DND-41 (cell line): ENCODE data around the gene FLT4.

Source experiments
- ATAC-seq: fragments of 200-7000 bp; cut with Tn5 transposase; 3 replicates; pipeline ENCODE4 v1.9.1; 2021; ENCODE audit warnings: low read depth; ENCODE audit not compliant: insufficient read depth
- DNase-seq: peaks from one replicate; pipeline ENCODE4 v3.0.0-alpha.2; 2020
- H2AFZ ChIP-seq: 2 replicates; pipeline ENCODE4 v1.6.0; 2012; ENCODE audit warnings: low read depth, low read length
- H3K27ac ChIP-seq: 2 replicates; pipeline ENCODE4 v1.5.1; 2012; ENCODE audit warnings: low read length, inconsistent platforms
- H3K27me3 ChIP-seq: fragments of 200-600 bp; sonication (generic); 2 replicates; pipeline ENCODE4 v1.6.0; 2012; ENCODE audit warnings: low read length, mild to moderate bottlenecking, inconsistent platforms; ENCODE audit not compliant: insufficient read depth, poor library complexity
- H3K36me3 ChIP-seq: 2 replicates; pipeline ENCODE4 v1.5.1; 2012; ENCODE audit warnings: low read length, inconsistent platforms; ENCODE audit not compliant: insufficient read depth
- H3K4me1 ChIP-seq: 2 replicates; pipeline ENCODE4 v1.5.1; 2012; ENCODE audit warnings: mild to moderate bottlenecking, low read length; ENCODE audit not compliant: insufficient read depth
- H3K4me2 ChIP-seq: 2 replicates; pipeline ENCODE4 v1.6.0; 2012; ENCODE audit warnings: mild to moderate bottlenecking, moderate library complexity, low read length, inconsistent platforms; ENCODE audit not compliant: insufficient read depth
- H3K4me3 ChIP-seq, 2 experiments: fragments of 200-600 bp in 1 of 2; shearing (Covaris generic) in 1 of 2; 2 replicates each; pipeline ENCODE4 v1.5.1; 2012 to 2016; ENCODE audit warnings: inconsistent platforms in 2 of 2, low read length in 2 of 2, mild to moderate bottlenecking in 2 of 2, low read depth in 1 of 2, moderate library complexity in 1 of 2
- H3K79me2 ChIP-seq: 2 replicates; pipeline ENCODE4 v1.6.0; 2012; ENCODE audit warnings: low read length, inconsistent platforms; ENCODE audit not compliant: insufficient read depth
- H3K9ac ChIP-seq: 2 replicates; pipeline ENCODE4 v1.6.0; 2012; ENCODE audit warnings: low read depth, mild to moderate bottlenecking, inconsistent platforms, low read length, moderate library complexity
- H3K9me3 ChIP-seq: 2 replicates; pipeline ENCODE4 v1.5.1; 2012; ENCODE audit warnings: low read length, moderate library complexity, mild to moderate bottlenecking, inconsistent platforms; ENCODE audit not compliant: insufficient read depth, severe bottlenecking
- H4K20me1 ChIP-seq: 2 replicates; pipeline ENCODE4 v1.6.0; 2012; ENCODE audit warnings: low read length; ENCODE audit not compliant: insufficient read depth
- CTCF ChIP-seq: IDR thresholded peaks from 2 replicates; pipeline ENCODE4 v1.5.1; 2012; ENCODE audit warnings: borderline replicate concordance, low read length, moderate library complexity, mild to moderate bottlenecking; ENCODE audit not compliant: poor library complexity, severe bottlenecking; ENCODE audit errors: extremely low read depth
- EZH2 ChIP-seq: IDR thresholded peaks from 3 replicates; pipeline ENCODE4 v1.6.1; 2012; ENCODE audit warnings: borderline replicate concordance, low read depth, mild to moderate bottlenecking, moderate library complexity, low read length, inconsistent platforms; ENCODE audit not compliant: severe bottlenecking

The FLT4 gene

DNA sequence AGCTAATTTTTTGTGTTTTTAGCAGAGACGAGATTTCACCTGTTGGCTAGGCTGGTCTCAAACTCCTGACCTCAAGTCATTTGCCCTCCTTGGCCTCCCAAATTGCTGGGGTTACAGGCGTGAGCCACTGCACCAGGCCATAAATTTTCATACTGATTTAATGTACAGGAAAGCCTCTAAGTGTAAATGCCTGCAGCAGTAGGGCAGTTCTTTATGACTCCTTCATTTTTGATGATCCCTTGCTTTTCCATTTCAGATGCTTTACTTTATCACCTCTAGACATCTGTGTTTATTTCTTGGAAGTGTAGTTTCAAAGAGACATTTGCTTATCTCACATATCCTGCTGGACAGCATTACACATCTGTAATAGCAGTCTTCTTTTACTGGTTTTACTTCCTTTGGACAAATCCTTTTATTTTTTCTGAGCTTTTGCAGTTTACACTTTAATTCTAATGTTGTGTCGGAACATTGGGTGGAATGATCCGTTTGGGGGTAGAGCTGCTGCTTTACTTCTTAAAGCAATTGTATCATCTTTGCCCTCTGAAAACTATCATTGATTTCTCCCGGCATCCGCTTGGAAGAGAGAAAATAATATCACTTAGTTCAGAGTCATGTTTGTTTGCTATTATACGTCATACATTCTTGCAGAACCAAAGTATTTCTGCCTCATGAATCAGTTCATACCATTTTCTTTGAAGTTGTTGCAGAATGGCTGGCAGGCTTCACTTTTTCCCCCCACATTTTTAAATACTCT is 94.1 kb downstream of the FLT4 start:
- peaks cover 65% of the 10 kb centered on the region for H3K79me2 ChIP-seq
- H3K4me3 ChIP-seq = no peak overlapping the region
- ATAC-seq = no peak
- H3K27me3 ChIP-seq = no peaks in the 10 kb centered on the region
- no peak overlapping the region for H3K4me2 ChIP-seq
- TF ChIP-seq EZH2 (no peak), CTCF (no peak)
- no peak for DNase-seq
- H3K36me3 ChIP-seq = peaks cover 88% of the 10 kb centered on the region
- H3K9me3 ChIP-seq = no peaks in the 10 kb centered on the region
- H3K27ac ChIP-seq = no peak overlapping the region
- no peak overlapping the region for H3K9ac ChIP-seq
- H2AFZ ChIP-seq = no peak overlapping the region
- peaks cover 8% of the 10 kb centered on the region; the same call in 1 of the 2 replicates for H4K20me1 ChIP-seq
- H3K4me1 ChIP-seq = peaks cover 3% of the 10 kb centered on the region; the same call in 1 of the 2 replicates

DNA sequence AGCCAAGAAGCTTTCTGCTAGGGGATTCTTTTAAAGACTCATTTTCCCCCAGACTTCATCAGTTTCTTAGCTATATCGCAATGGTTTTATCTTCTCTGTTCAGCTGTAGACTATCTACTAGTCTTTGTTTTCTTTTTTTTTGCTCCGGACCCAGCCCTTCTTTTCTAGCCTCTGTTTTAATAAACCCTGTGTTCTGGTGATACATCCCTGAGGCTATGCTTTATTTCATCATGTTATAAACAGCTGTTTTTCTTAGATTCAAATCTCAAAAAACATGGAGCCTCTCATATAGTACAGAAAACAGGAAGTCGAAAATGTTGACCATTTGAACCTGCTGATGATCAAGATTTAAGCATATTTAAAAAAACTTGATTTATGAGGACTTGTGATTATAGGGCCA is 95.9 kb downstream of the FLT4 start:
- H3K36me3 ChIP-seq = peaks cover 87% of the 10 kb centered on the region
- H3K4me1 ChIP-seq = no peaks in the 10 kb centered on the region
- no peak for DNase-seq
- TF ChIP-seq CTCF = no peak
- TF ChIP-seq EZH2 = no peak
- no peak overlapping the region for H3K9ac ChIP-seq
- peaks cover 11% of the 10 kb centered on the region for H4K20me1 ChIP-seq
- H3K79me2 ChIP-seq = peaks cover 59% of the 10 kb centered on the region
- ATAC-seq = no peak
- H2AFZ ChIP-seq = no peak overlapping the region
- no peak overlapping the region for H3K4me3 ChIP-seq
- no peak overlapping the region for H3K4me2 ChIP-seq
- H3K9me3 ChIP-seq = no peaks in the 10 kb centered on the region
- no peak overlapping the region for H3K27ac ChIP-seq
- H3K27me3 ChIP-seq = no peaks in the 10 kb centered on the region
